ENCODE measurements around the gene WIPF1. TPM values are rescaled to one million over a fixed set of nuclear protein-coding genes. Genes with fewer than 3 reads are reported as not detected.

Gene WIPF1
- total and polyA plus RNA-seq, 4 donors: 18.5 to 64.1 (median 49.0) TPM

- H3K9ac ChIP-seq (ENCODE audit: insufficient read depth in 1 of 2, low read length in 2 of 2): no peak overlapping the region
Measured at GRCh38 chr2:174632841-174633622, 35.4 kb upstream of the WIPF1 start.

GRCh38 chr2:174631009-174631981, 33.7 kb upstream of the WIPF1 start:
- DNase-seq (no peak), ATAC-seq (ENCODE audit: insufficient read depth, low FRiP score) (no peak)
- TF ChIP-seq CTCF (IDR thresholded peaks at IDR 0.05; ENCODE audit: control extremely low read depth, extremely low read depth): no peak
- Histone ChIP-seq H3K9me3 (ENCODE audit: control insufficient read depth in 4 of 4, insufficient read depth in 3 of 4, low read length in 3 of 4) (no peaks in the 10 kb centered on the region), H3K36me3 (ENCODE audit: control insufficient read depth in 4 of 4, insufficient read depth in 4 of 4, low read length in 4 of 4) (peaks cover 0 to 4% (median 1%) of the 10 kb centered on the region in 4 donors), H3K27me3 (ENCODE audit: control insufficient read depth in 3 of 3, insufficient read depth in 3 of 3, low read length in 2 of 3) (no peaks in the 10 kb centered on the region), H3K4me1 (ENCODE audit: control insufficient read depth in 5 of 5, insufficient read depth in 5 of 5, low read length in 5 of 5) (peaks cover 0 to 14% (median 0%) of the 10 kb centered on the region in 5 donors), H3K27ac (ENCODE audit: low read depth in 1 of 2, low read length in 1 of 2) (no peak overlapping the region), H3K9ac (ENCODE audit: insufficient read depth in 1 of 2, low read length in 2 of 2) (no peak overlapping the region), H3K4me3 (no peak overlapping the region)
- WGBS, 2 donors: 79 to 85% methylated on average over 11 of the region's 11 CpGs

More at GRCh38 chr2:174632841-174633622, 35.4 kb upstream of the WIPF1 start:
- Histone ChIP-seq H3K27me3 (ENCODE audit: control insufficient read depth in 3 of 3, insufficient read depth in 3 of 3, low read length in 2 of 3) (no peaks in the 10 kb centered on the region), H3K4me1 (ENCODE audit: control insufficient read depth in 5 of 5, insufficient read depth in 5 of 5, low read length in 5 of 5) (peaks cover 0 to 14% (median 0%) of the 10 kb centered on the region in 5 donors), H3K4me3 (no peak overlapping the region), H3K36me3 (ENCODE audit: control insufficient read depth in 4 of 4, insufficient read depth in 4 of 4, low read length in 4 of 4) (peaks cover 0 to 4% (median 1%) of the 10 kb centered on the region in 4 donors), H3K27ac (ENCODE audit: low read depth in 1 of 2, low read length in 1 of 2) (peak overlapping the region in 1 of 2 donors; percentile 64), H3K9me3 (ENCODE audit: control insufficient read depth in 4 of 4, insufficient read depth in 3 of 4, low read length in 3 of 4) (no peaks in the 10 kb centered on the region)
- DNase-seq: peak in 2 of 3 donors; percentile 18 to 19
- TF ChIP-seq CTCF (IDR thresholded peaks at IDR 0.05; ENCODE audit: control extremely low read depth, extremely low read depth): no peak
- no peak for ATAC-seq (ENCODE audit: insufficient read depth, low FRiP score)
- WGBS, 2 donors: 15 to 36% methylated on average over 7 of the region's 7 CpGs

GRCh38 chr2:174630107-174630506, 32.5 kb upstream of the WIPF1 start:
- Histone ChIP-seq H3K4me1 (ENCODE audit: control insufficient read depth in 5 of 5, insufficient read depth in 5 of 5, low read length in 5 of 5) (peaks cover 0 to 14% (median 0%) of the 10 kb centered on the region in 5 donors), H3K36me3 (ENCODE audit: control insufficient read depth in 4 of 4, insufficient read depth in 4 of 4, low read length in 4 of 4) (peaks cover 0 to 4% (median 1%) of the 10 kb centered on the region in 4 donors), H3K9me3 (ENCODE audit: control insufficient read depth in 4 of 4, insufficient read depth in 3 of 4, low read length in 3 of 4) (no peaks in the 10 kb centered on the region), H3K4me3 (no peak overlapping the region), H3K9ac (ENCODE audit: insufficient read depth in 1 of 2, low read length in 2 of 2) (no peak overlapping the region), H3K27ac (ENCODE audit: low read depth in 1 of 2, low read length in 1 of 2) (no peak overlapping the region), H3K27me3 (ENCODE audit: control insufficient read depth in 3 of 3, insufficient read depth in 3 of 3, low read length in 2 of 3) (no peaks in the 10 kb centered on the region)
- 93 to 98% methylated on average over 3 of the region's 3 CpGs for WGBS, 2 donors
- ATAC-seq (ENCODE audit: insufficient read depth, low FRiP score) (no peak), DNase-seq (no peak)
- TF ChIP-seq CTCF (IDR thresholded peaks at IDR 0.05; ENCODE audit: control extremely low read depth, extremely low read depth): no peak
